Hepatocyte (in vitro differentiated cells): Measurements from ENCODE around the gene DOCK4.

Experiments
- EZH2 ChIP-seq: fragments of 200-600 bp; sonication (generic); IDR thresholded peaks from 2 replicates; pipeline ENCODE4 v1.6.1; 2016; ENCODE audit warnings: antibody characterized with exemption, mild to moderate bottlenecking, borderline replicate concordance
- TF ChIP-seq, protein P1 (sequence below): fragments of 200-600 bp; sonication (generic); IDR thresholded peaks from 2 replicates; pipeline ENCODE4 v1.5.1; 2016; ENCODE audit warnings: antibody characterized with exemption, mild to moderate bottlenecking; ENCODE audit not compliant: poor library complexity

- TF ChIP-seq, protein P1, sequence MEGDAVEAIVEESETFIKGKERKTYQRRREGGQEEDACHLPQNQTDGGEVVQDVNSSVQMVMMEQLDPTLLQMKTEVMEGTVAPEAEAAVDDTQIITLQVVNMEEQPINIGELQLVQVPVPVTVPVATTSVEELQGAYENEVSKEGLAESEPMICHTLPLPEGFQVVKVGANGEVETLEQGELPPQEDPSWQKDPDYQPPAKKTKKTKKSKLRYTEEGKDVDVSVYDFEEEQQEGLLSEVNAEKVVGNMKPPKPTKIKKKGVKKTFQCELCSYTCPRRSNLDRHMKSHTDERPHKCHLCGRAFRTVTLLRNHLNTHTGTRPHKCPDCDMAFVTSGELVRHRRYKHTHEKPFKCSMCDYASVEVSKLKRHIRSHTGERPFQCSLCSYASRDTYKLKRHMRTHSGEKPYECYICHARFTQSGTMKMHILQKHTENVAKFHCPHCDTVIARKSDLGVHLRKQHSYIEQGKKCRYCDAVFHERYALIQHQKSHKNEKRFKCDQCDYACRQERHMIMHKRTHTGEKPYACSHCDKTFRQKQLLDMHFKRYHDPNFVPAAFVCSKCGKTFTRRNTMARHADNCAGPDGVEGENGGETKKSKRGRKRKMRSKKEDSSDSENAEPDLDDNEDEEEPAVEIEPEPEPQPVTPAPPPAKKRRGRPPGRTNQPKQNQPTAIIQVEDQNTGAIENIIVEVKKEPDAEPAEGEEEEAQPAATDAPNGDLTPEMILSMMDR, result no peak
- TF ChIP-seq EZH2, result no peak
Measured at GRCh38 chr7:111734954-111735660, 471.1 kb downstream of the DOCK4 start.
